CD4-positive, alpha-beta T cell treated with Interferon gamma for 1 hour (primary cell): ENCODE results near the gene ASPHD2.
"Not testable (repeated sequence)": the region's sequence is repeated elsewhere in the genome, so short reads cannot be mapped to it uniquely, and the experiment has no call there.

Experiments
- DNase-seq: peaks from one replicate; pipeline ENCODE4 v3.0.0-alpha.2; 2020

ASPHD2 gene

GRCh38 chr22:26416670-26417276, 12.3 kb upstream of the ASPHD2 start:
- DNase-seq = no peak

DNA sequence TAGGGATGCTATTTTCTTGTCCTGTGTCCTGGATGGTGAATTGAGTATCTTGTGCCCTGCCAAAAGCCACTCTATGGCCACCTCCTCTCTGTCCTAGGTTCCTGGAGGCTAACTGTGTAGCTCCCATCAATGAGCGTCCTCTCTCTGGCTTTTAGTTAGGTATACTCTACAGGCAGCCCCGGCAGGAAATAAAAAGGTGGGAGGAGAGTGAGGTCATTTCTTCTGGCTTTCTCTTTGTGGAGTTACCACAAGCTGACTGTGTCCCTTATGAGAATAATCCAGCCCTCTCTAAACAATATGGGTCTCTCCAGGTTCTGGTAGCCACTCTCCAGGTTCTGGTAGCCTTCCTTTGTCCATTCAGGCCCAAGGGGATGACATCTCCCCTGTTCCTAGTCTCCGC, 11.7 kb upstream of the ASPHD2 start:
- DNase-seq = no peak

- no peak for DNase-seq
Observed at GRCh38 chr22:26418620-26419019, 10.4 kb upstream of the ASPHD2 start.

DNA sequence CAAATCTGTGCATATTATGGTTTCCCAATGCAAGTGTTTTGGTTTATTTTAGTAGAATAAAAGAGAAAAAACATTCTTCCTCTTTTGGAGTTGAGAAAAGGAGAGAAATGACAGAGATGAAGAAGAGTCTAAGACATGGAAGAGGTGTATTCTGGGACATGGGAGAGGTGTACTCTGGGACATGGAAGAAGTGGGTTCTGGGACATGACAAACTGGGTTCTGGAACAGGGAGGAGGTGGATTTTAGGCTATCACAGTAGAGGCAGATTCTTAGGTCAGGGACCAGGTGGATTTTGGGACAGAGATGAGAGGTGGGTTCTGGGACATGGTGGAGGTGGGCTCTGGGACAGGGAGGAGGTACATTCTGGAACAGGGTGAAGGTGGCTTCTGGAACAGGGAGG, 2.1 kb upstream of the ASPHD2 start:
- no peak for DNase-seq

GRCh38 chr22:26429458-26430286, 612 bp downstream of the ASPHD2 start:
- no peak for DNase-seq

DNA sequence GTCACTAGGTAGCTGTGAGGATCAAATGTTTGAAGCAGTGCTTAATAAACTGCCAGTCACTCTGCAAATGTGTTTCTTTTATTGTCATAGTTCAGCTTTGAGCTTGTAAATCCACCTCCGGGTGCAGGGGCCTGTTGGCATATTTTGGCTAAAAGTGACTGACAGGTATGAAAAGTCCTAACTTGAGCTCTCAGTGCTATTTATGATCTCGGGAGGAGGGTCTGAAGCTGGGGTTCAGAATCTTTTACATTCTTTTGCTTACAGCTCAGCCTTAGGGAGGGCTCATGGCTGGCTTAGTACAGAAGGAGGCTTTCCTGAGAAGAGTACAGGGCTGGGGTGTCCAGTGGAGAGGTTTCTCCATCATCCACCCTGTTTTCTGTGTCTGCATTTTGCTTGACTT, 1.5 kb downstream of the ASPHD2 start:
- DNase-seq = no peak

DNA sequence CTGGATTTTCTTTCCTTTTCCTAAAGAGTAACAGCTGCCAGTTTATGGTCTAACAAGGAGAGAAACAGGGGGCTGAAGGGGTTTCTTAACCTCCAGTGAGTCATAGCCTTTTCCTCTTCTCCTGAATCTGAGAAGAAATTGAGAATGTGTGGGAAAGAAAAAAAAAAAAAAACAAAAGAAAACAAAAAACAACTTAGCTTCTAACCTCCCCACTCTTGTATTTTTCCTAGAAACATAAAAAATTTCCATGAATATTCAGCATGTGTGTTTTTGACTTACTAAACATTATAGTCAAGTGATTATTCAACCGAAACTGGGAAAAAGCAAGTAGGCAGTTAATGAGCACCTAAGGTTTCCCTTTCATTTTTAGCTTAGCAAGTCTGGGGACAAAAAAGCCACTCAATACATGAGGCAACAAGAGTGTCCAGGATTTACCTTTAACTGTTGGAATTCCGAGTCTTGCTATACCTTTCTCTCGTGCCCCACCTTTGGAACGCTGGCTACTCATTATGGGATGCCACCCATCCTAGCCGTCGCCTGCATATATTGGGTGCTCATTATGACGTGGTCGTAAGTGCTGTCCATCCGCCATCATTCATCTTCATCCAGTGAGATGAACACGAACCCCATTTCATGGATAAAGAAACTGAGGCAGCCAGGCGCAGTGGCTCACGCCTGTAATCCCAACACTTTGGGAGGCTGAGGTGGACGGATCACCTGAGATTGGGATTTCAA, 2.4 kb downstream of the ASPHD2 start:
- DNase-seq = no peak

- peak; percentile 42 for DNase-seq
Observed at GRCh38 chr22:26432619-26433311, 3.7 kb downstream of the ASPHD2 start.

DNA sequence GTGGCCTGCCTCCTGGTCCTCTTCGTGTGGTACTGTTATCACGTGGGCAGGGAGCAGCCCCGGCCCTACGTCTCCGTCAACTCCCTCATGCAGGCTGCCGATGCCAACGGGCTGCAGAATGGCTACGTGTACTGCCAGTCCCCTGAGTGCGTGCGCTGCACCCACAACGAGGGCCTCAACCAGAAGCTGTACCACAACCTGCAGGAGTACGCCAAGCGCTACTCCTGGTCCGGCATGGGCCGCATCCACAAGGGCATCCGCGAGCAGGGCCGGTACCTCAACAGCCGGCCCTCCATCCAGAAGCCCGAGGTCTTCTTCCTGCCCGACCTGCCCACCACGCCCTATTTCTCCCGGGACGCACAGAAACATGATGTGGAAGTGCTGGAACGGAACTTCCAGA, 4.7 kb downstream of the ASPHD2 start:
- no peak for DNase-seq

DNA sequence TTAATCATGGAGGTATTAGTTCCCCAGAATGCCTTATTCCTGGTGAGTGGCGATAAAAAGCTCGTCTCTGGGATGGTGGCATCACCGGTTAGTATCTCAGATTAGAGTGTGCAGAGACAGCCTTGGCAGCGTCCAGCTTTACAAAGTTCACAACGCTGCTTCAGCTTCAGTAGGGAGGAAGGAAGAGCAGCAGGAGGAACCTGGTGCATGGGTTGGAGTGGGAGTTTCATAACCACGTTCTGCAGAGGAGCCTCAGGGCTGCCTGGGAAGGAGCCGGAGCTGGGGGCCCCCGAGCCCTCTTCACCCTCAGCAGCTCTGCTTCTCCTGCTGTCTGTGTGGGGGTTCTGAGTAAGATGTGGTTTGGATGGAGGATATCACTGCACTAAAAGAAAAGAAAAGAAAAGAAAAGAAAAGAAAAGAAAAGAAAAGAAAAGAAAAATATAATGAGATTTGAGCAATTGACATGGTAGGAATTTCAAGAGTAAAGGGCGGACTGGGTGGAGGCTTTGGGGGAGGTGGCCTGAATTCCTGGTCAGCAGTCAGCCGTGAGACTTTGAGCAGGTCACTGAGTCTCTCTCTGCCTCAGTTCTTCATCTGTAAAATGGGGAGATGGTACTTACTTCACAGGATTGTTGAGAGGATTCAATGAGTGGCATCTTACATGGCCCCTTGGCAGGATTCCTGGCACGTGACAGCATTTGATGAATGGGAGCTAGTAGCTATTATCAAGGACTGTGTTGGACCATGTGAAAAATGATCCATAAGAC, 6.5 kb downstream of the ASPHD2 start:
- no peak for DNase-seq

GRCh38 chr22:26436903-26437515, 7.9 kb downstream of the ASPHD2 start:
- no peak for DNase-seq

- DNase-seq = no peak
Observed at GRCh38 chr22:26437694-26438392, 8.8 kb downstream of the ASPHD2 start.

GRCh38 chr22:26438776-26439175, 9.7 kb downstream of the ASPHD2 start:
- not testable (repeated sequence) for DNase-seq

DNA sequence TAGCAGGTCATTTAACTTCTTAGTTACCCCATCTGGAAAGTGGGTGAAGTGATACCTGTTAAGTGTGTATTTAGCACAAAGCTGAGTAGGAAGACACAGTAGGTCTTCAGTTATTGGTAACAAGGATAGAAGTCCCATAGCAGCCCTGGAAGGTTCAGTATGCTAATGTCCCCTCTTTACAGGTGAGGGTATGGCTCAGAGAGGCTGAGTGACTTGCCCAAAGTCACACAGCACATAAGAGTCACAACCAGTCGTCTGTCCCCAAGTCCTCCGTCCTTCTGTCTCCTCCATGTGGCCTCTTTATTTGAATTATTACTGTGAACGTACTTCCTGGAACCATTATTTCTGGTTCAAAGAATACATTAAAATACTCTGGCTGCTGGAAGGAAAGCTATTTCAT, 10.5 kb downstream of the ASPHD2 start:
- DNase-seq = no peak

- DNase-seq = no peak
Observed at GRCh38 chr22:26442086-26442756, 13.2 kb downstream of the ASPHD2 start.

GRCh38 chr22:26443901-26444690, 15.0 kb downstream of the ASPHD2 start:
- no peak for DNase-seq

- no peak for DNase-seq
Observed at GRCh38 chr22:26444777-26445176, 15.7 kb downstream of the ASPHD2 start.

DNA sequence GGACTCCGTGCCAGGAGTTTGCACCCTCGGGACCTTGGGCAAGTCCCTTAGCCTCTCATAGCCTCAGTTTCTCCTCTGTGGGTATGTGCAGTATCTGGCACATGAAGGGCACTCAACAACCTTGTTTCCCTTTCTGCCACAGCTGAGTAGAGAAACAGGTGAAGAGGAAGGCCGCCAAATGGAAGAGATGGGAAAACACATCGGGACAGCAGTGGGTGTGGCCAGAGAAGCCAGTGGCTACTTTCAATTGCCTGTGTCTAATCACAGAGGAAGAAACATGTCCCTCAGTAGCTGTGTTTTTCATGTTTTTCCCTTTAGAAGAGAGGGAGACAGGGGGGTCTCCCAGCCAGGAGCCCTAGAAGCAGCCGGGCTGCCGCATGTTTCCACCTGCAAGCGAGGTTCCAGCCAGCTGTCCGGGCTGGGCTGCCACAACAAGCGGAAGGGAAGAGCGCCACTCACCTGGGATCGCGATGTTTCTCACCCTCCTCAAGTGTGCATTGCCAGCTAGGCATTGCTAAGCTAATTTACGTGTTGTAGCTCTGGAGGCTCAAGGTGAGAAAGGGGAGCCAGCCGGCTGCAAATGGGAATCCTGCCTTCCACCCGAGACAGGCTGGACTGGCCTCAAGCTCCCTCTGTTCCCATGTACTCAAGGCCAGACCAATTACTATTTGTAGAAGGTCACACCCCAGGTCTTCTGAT, 16.7 kb downstream of the ASPHD2 start:
- no peak for DNase-seq

DNA sequence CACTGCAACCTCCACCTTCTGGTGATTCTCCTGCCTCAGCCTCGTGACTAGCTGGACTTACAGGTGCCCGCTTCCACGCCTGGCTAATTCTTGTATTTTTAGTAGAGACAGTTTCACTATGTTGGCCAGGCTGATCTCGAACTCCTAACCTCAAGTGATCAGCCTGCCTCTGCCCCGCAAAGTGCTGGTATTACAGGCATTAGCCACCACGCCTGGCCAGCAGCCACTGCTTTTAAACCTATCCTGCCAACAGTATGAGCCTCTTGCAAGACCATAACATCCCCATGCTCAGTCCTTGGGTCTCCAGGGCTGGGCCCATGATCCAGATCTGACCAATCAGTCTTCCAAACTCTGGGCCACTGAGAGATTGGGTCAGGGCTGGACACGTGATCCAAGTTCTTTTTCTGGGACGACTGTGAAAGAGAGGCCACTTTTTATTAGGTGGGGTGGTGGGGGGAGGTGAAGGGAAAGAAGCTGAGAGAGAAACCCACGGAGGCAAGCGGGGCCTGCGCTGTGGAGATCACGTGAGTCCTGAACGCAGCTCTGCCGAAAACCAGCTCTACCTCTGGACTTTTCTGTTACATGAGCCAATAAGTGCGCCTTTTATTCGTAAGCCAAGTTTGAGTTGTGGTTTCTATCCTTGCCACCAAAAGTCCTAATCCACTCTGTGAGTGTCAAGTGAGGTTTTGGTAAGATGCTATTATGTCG, 17.9 kb downstream of the ASPHD2 start:
- no peak for DNase-seq
